Activated T-cell treated with anti-CD3 and anti-CD28 coated beads, Interleukin-2, amount 50 U/mL, for 1 hour (primary cell): ENCODE measurements around the gene PRKCA.
"Not testable (repeated sequence)": the region's sequence is repeated elsewhere in the genome, so short reads cannot be mapped to it uniquely, and the experiment has no call there.

Experiments
- DNase-seq: peaks from one replicate; pipeline ENCODE4 v3.0.0-alpha.2; 2020

Gene PRKCA

DNA sequence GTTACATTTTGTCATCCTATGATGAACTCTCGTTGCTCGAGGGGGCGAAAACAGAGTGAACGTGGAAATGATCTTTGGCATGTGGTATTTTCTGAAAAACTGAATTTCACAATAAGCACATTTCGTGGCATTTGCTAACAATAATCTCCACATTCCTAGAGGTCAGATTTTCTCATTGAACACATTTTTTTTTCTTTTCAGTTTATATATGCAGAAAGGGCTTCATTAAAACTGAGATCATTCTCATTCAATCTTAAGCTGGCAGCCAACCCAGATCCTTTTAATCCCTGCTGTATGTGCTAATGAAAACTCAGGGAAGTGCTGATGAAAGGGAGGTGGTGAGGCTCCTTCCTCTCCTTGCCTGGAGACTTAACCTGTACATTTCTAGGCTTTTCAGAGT lies 52.6 kb downstream of the PRKCA start:
- DNase-seq: no peak

DNA sequence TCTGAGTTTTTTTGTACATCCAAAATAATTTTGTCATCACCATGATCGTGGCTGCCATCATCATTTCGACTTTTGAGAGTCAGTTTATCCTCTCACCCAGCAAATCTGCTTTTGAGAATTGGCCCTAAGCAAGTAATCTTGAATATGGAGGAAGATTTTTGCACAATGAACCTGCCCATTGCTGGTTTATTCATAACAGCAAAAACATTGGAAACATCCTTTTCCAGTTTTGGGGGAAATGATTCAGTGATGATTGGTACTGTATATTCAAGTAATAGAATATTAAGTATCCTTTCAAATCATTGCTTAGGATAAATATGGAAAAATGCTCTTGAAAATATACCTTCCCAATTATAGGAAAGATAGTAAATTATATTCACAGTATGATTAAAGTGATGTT lies 53.1 kb downstream of the PRKCA start:
- no peak for DNase-seq

- no peak for DNase-seq
Measured at GRCh38 chr17:66357037-66357436, 54.6 kb downstream of the PRKCA start.

DNA sequence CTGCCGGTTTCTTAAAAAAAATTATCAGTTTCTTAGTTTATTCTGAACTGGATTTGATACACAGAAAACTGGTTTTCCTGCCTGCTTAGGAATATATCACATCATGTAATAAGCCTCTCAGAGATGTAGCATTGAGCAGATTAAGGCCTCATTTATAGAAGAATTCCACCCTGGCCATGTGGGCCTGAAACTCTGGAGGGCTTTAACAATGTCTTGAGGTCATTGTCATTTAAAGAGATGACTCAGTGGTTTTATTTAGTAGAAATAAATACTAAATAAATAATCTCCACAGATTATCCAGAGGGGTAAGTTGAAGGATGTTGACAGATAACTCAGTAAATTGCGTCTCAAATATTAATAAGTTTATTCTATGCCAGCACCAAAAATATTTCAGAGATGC lies 56.9 kb downstream of the PRKCA start:
- no peak for DNase-seq

- not testable (repeated sequence) for DNase-seq
Measured at GRCh38 chr17:66360961-66361565, 58.6 kb downstream of the PRKCA start.

- no peak for DNase-seq
Measured at GRCh38 chr17:66364508-66364907, 62.1 kb downstream of the PRKCA start.

DNA sequence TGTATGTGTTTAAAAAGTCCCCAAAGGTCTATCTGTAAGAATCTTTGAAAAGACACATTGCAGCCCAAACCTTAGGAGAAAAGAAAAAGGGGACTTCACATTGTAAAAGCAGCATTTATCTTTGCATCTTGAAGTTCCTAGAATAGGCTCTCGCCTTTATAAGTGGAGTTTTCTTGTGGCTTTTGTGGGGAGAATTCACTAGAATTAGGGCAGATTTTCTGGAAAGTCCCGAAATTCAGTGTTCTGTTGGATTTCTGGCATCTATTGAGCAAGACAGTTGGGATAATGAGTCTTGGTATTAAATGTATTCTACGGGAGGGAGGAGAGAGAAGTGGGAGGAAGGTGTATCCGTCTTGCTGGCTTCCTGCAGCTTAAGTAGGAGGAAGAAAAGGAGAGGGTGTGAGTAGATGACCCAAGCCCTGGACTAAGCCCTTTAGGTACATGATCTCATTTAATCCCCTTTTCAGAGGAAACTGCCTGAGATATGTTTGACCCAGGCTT lies 62.6 kb downstream of the PRKCA start:
- DNase-seq: no peak

DNA sequence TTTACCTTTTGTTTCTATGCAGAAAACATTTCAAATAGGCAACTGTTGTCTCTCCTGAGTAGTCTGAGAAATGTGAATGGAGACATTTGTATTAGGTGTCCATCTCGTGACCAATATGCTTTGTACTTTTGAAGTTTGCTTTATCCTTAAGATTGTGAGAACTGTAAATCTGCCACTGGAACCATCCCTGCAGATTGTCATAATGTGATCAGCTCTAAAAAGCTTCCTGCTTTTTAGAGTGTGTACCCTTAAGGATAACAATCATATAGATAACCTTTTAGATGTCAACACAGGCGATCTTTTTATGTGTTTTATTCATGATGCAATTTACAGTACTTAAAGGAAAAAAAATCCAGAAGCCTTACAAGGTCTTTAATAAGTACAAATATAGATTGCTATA lies 63.5 kb downstream of the PRKCA start:
- DNase-seq: no peak

DNA sequence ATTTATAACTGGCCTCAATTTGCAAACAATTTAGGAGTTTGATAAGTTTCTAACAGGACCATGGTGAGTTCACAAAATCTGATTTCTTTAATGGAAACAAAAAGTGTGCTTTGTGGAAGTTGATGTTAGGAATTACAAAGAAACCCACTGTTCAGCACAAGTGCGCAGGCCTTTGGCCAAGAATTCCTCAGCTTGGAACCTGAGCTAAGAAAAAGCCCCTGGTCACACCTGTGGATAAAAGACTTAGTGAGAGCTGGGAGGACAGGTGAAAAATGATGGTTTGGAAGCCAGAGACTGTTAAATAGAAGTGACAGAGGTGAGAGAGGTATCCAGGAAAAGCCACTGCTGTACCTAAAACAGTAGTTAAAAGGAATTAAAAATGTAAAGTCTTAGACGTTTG lies 64.7 kb downstream of the PRKCA start:
- no peak for DNase-seq

- DNase-seq: no peak
Measured at GRCh38 chr17:66369830-66370229, 67.4 kb downstream of the PRKCA start.

DNA sequence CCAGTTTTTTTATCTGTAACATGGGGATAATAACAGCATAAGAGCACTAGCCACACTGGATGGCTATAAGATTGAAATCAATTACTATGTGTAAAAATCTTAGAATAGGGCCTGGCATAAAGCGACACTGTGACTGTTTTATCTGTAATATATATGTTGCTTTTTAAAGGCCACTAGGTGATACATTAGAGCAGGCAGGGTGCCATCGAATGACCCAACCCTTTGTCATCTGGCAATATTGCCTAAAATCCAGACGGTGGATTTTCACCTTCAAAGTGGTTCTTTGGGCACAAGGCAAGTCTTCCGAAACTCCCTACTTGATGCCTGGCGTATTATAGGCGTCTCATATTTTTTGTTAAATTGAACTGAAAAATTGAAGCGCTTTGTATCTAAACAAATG lies 69.1 kb downstream of the PRKCA start:
- no peak for DNase-seq

GRCh38 chr17:66372182-66372581 lies 69.8 kb downstream of the PRKCA start:
- no peak for DNase-seq

DNA sequence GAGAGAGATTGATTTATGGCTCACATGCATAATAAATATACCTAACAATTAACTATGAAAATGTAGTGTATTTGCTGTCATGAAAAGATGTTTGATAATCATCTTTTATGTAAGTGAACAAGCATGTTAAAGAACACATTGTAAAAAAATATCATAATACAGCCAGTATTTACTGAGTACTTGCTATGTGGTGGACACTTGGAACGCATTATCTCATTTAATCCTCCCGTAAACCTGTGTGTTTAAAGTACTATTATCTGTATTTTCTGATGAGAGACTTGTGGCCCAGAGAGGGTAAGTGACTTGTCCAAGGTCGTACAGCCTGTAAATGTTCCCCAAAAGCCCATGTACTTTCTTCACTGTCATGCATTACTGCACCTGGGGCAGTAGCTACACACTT lies 70.7 kb downstream of the PRKCA start:
- no peak for DNase-seq

DNA sequence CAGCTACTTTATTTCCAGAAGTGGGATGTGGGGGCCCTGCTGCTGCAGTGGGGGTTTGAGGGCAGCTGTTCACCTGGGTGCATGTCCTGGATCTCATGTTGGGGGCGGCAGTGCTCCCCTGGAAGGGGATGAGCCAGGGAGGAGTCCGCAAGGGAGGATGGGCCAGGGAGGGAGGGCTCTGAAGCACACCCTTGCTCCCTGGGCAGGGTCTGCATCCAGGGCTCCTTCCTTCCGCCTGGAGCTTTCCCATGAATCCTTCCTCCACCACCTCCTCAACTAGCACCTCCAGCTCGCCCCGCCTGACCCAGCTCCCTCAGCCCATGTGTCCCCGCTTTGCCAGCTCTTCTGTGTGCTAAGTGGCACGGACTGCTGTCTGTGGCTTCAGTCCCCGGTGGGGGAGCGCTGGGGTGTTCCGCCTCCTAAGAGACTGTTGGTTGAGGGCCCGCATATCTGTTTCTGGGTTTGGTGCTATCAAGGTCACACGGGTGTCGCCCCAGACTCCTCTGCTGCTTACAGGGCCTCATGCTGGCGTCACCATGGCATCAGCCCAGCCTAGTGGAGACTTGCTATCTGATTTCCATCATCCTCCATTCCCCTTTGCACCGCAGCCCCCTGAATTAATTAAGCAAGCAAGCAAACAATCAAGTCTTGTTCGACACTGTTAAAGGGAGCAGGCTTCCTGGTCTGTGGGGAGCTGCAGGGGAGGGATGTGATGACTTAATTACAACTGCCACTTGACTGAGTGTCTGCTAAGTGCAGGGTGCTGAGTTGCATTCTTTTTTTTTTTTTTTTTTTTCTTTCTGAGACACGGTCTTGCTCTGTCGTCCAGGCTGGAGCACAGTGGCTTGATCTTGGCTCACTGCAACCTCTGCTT lies 71.8 kb downstream of the PRKCA start:
- DNase-seq: peak; percentile 62

GRCh38 chr17:66375121-66375520 lies 72.7 kb downstream of the PRKCA start:
- DNase-seq: no peak

- no peak for DNase-seq
Measured at GRCh38 chr17:66378296-66378695, 75.9 kb downstream of the PRKCA start.

DNA sequence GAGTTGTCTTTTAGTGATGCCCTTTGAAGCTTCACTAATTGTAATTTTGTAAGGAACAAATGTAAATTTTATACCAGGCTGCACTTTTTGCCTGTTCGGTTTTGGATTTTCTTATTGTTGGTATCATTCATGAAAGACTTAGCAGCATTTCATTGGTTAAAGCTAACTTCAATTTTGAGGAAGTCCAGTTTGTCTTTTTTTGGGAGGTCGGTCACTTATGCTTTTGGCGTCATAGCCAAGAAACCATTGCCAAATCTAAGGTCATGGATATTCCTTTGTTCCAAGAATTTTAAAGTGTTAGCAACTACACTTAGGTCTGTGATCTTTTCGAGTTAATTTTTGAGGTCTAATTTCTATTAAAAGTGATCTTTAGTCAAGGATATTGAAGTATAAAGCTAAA lies 77.1 kb downstream of the PRKCA start:
- no peak for DNase-seq

DNA sequence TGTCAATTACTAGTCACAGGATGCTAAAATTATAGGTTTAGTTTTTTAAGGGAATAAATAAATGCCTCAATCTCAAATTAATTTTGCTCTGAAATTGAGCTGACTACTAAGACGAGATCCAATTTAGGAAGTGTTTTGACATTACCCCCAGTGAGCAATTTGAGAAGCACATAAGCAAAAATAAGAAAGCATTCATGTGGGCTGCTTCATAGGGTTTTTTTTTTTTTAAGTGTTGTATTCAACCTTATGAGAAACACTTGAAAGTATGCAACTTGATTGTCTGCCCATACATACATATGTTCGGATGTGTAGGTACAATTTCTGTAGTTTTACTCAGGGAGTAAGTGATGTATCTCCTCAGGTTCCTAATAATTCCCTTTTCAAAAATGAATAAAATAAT lies 77.6 kb downstream of the PRKCA start:
- no peak for DNase-seq

DNA sequence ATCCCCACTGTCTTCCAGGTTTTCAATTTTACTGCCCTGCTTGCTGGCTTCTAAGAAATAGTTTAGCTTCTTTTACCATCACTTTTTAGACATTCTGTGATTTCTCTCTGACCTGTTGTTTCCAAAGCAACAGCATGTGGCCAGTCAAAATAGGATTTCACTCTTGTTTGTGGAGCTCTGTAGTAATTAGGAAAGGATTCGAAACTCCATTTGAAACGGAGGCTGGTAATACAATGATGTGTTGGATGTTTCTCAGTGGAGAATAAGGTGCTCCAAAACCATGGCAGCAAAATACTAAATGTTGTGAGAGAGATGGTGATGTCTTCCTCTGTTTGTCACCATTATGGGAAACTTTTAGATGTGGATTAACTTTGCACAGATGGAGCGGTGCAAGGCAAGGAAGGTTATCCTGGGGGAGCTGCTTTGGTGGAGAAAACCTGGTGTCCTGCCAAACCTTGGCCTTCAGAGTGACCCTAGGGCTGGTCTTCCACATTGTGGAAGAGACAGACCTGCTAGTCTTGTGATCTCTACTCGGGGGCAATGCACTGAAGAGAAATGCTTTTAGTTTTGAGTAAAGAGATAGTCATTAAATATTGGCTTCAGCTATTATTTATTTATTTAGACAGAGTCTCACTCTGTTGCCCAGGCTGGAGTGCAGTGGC lies 79.4 kb downstream of the PRKCA start:
- DNase-seq: no peak

GRCh38 chr17:66383333-66383732 lies 80.9 kb downstream of the PRKCA start:
- DNase-seq: no peak

- DNase-seq: no peak
Measured at GRCh38 chr17:66386498-66387351, 84.3 kb downstream of the PRKCA start.

DNA sequence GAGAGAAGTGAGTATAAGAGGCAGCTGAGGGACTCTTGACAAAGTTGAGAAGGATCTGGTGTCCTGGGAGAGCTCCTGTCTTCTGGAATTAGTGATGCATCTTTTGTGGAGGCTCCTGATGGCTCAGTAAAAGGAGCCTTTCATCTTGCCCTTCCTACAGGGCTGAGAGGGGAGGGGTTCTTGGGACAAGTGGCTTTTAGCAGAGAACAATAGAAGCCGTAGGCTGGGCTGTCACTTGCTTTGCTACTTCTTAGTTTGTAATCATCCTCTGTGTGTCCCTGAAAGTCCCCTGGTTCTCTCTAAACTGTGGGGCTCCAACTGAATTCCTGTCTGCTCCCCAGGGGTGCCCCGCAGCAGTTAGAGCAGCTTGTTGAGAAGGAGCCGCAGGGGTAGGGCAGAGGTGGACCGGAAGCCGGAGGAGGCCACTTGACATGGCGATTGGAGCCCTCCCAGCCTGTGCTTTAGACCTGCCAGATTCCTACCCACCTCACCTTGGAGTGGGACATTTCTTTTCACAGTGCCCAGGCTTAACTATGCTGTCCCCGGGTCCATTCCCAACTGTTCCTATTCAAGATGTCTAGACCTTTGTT lies 85.1 kb downstream of the PRKCA start:
- DNase-seq: no peak
